PC-3 (cell line): Measurements from ENCODE around the gene CPEB3. TPM values are rescaled to one million over a fixed set of nuclear protein-coding genes. Genes with fewer than 3 reads are reported as not detected.

ENCODE experiments used
- ATAC-seq: fragments of 200-7000 bp; cut with Tn5 transposase; 2 replicates; pipeline ENCODE4 v1.9.1; 2020; ENCODE audit warnings: mild to moderate bottlenecking, moderate library complexity
- BruUV-seq: library from RNA; stranded (reverse); fragments of 400-500 nt; replicated peaks from 2 replicates; lab custom pipeline; 2021; lab: Mats Ljungman, UMichigan
- CTCF ChIA-PET: fragments of 300-600 bp; sonication (Branson Sonifier 250); formaldehyde crosslinking; loops from one replicate; lab custom pipeline; 2022; ENCODE audit warnings: antibody characterized with exemption; lab: Charles Lee
- POLR2A ChIA-PET: fragments of 300-600 bp; sonication (Branson Sonifier 250); formaldehyde crosslinking; loops from one replicate; lab custom pipeline; 2022; ENCODE audit warnings: antibody characterized with exemption; ENCODE audit not compliant: unreplicated experiment; lab: Charles Lee
- DNase-seq: peaks from one replicate; pipeline ENCODE4 v3.0.0-alpha.2; 2015
- H2AFZ ChIP-seq: fragments of 300-600 bp; sonication (generic); 2 replicates; pipeline ENCODE4 v1.6.0; 2016; ENCODE audit warnings: antibody characterized with exemption, low read length
- H3F3A ChIP-seq: fragments of 300-600 bp; sonication (generic); one replicate; pipeline ENCODE4 v1.6.0; 2017; ENCODE audit warnings: antibody characterized with exemption, low read length, control low read depth, mild to moderate bottlenecking; ENCODE audit not compliant: unreplicated experiment
- H3K27ac ChIP-seq: fragments of 300-600 bp; sonication (generic); 2 replicates; pipeline ENCODE4 v1.5.1; 2016; ENCODE audit warnings: mild to moderate bottlenecking, low read length
- H3K27me3 ChIP-seq: fragments of 300-600 bp; sonication (generic); 2 replicates; pipeline ENCODE4 v1.6.1; 2016; ENCODE audit warnings: low read length, mixed read lengths
- H3K36me3 ChIP-seq: fragments of 300-600 bp; sonication (generic); 2 replicates; pipeline ENCODE4 v1.6.1; 2016; ENCODE audit warnings: low read depth, mixed run types, low read length, mixed read lengths
- H3K4me1 ChIP-seq: fragments of 300-600 bp; sonication (generic); 2 replicates; pipeline ENCODE4 v1.5.1; 2016; ENCODE audit warnings: low read length; ENCODE audit not compliant: insufficient read depth
- H3K4me2 ChIP-seq: fragments of 300-600 bp; sonication (generic); 2 replicates; pipeline ENCODE4 v1.6.0; 2016; ENCODE audit warnings: low read length
- H3K4me3 ChIP-seq: fragments of 300-600 bp; sonication (generic); 2 replicates; pipeline ENCODE4 v1.5.1; 2016; ENCODE audit warnings: mild to moderate bottlenecking, low read length, mixed read lengths
- H3K79me2 ChIP-seq: fragments of 300-600 bp; sonication (generic); 2 replicates; pipeline ENCODE4 v1.6.1; 2017; ENCODE audit warnings: low read length, mixed read lengths
- H3K9ac ChIP-seq: fragments of 300-600 bp; sonication (generic); 2 replicates; pipeline ENCODE4 v1.6.0; 2016; ENCODE audit warnings: mild to moderate bottlenecking, low read length
- H3K9me2 ChIP-seq: fragments of 300-600 bp; sonication (generic); replicated peaks from 2 replicates; pipeline ENCODE4 v1.6.1; 2016; ENCODE audit warnings: mixed run types, low read length, mixed read lengths
- H3K9me3 ChIP-seq: fragments of 300-600 bp; sonication (generic); 2 replicates; pipeline ENCODE4 v1.6.1; 2016; ENCODE audit warnings: low read length, mixed read lengths
- H4K20me1 ChIP-seq: fragments of 300-600 bp; sonication (generic); 2 replicates; pipeline ENCODE4 v1.6.1; 2016; ENCODE audit warnings: low read length, mixed read lengths
- EZH2 ChIP-seq: fragments of 300-600 bp; sonication (generic); IDR thresholded peaks from one replicate; pipeline ENCODE4 v1.6.1; 2017; ENCODE audit warnings: antibody characterized with exemption, mild to moderate bottlenecking, low read length; ENCODE audit not compliant: unreplicated experiment
- EZH2phosphoT487 ChIP-seq: fragments of 300-600 bp; sonication (generic); IDR thresholded peaks from 2 replicates; pipeline ENCODE4 v1.6.1; 2018; ENCODE audit warnings: mild to moderate bottlenecking, antibody characterized with exemption, low read length, borderline replicate concordance
- intact Hi-C: fragments of 100-400 bp; cut with micrococcal nuclease; formaldehyde crosslinking; loops from 2 replicates; pipeline ENCODE4 v1.9.0; 2023
- total RNA-seq: library from RNA; depleted of rRNA; stranded (reverse); fragments of >200 nt; gene quantifications from 2 replicates; pipeline ENCODE4 v1.2.3, GENCODE V29; 2014
- TF ChIP-seq, protein P1 (sequence below): fragments of 300-600 bp; sonication (generic); conservative IDR thresholded peaks from 2 replicates; pipeline ENCODE4 v1.5.1; 2017; ENCODE audit warnings: antibody characterized with exemption, low read depth, mild to moderate bottlenecking, low read length

Gene CPEB3
- total RNA-seq, 1 experiment from 2014 or later: 0.80 TPM

DNA sequence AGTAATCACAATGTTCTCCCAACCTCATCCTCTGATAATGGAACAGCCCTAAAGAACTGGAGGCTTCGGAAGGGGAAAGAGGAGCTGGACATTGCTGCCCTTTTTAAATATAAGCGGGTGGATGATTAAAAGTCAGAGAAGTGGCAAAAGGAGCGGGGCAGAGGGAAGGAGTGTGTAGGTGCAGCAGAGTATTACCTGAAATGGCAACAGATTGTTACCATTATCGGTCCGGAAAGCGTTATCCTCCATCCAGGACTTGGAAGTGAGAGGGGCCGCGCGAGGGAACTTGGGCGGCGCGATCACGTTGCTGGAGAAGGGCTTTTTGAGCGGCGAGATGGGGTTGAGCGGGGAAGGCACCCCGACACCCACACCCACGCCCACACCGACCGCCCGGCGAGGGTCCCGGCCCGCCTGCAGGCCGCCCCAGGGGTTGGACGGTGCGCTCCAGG is 51.7 kb downstream of the CPEB3 start:
- Histone ChIP-seq H3K4me2 (peak overlapping the region; percentile 94), H2AFZ (peak overlapping the region; percentile 78)
- POLR2A ChIA-PET: interaction anchor here (0.6 to 1.0 kb wide), 4 partner anchors 15 to 52 kb away, joined by 3 to 14 read pairs (median 4); partner anchors contain the start of genes CPEB3 and MARCHF5

DNA sequence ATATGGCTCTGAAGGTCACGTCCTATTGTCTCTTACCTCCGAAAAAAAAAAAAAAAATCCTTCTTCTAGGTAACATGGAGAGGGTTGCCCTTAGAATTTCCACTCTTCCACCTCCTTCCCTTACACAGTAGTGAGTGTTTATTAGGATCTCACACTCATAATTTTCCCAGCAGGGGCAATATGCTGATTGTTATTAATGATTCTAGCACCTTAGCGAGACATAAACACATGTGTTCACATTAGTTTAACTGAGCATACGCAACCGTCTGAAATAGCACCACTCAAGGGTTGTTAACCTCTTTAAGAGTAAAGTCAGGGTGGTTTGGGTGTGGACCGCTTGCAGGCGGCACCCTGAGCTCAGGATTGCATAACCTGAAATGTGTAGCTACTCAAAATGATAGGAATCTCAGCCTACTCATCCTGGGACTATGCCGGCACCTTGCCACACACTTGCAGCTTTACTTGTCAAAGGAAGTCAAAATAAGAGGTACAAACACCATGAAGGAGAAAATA is 52.2 kb downstream of the CPEB3 start:
- ChIA-PET CTCF (interaction anchor here (0.8 to 1.0 kb wide), 2 partner anchors 53 to 54 kb away, joined by 3 to 5 read pairs; partner anchors contain the start of genes CPEB3 and MARCHF5), POLR2A (interaction anchor here (0.6 to 1.0 kb wide), 5 partner anchors 15 to 381 kb away, joined by 3 to 14 read pairs (median 6); partner anchors contain the start of genes CPEB3 and MARCHF5)
- Histone ChIP-seq H4K20me1 (no peaks in the 10 kb centered on the region), H3K9me2 (no peaks in the 10 kb centered on the region), H3K9me3 (no peaks in the 10 kb centered on the region), H3K36me3 (no peaks in the 10 kb centered on the region), H3K9ac (no peak overlapping the region), H3K27me3 (no peaks in the 10 kb centered on the region), H3K4me1 (peaks cover 31% of the 10 kb centered on the region), H2AFZ (peak overlapping the region; percentile 78), H3K4me2 (peak overlapping the region; percentile 94), H3K4me3 (peak overlapping the region; percentile 75), H3K79me2 (0 out of 2 replicates have a peak, but pooled peaks cover 8% of the 10 kb centered on the region), H3K27ac (peak overlapping the region; percentile 30), H3F3A (no peaks in the 10 kb centered on the region)
- intact Hi-C loops: loop anchor here (2.0 kb wide), 2 partner anchors 16 to 150 kb away; no protein-coding TSS in a partner anchor
- no TSS peak for BruUV-seq
- ATAC-seq: peak; percentile 60
- DNase-seq: peak; percentile 86
- TF ChIP-seq, protein P1, sequence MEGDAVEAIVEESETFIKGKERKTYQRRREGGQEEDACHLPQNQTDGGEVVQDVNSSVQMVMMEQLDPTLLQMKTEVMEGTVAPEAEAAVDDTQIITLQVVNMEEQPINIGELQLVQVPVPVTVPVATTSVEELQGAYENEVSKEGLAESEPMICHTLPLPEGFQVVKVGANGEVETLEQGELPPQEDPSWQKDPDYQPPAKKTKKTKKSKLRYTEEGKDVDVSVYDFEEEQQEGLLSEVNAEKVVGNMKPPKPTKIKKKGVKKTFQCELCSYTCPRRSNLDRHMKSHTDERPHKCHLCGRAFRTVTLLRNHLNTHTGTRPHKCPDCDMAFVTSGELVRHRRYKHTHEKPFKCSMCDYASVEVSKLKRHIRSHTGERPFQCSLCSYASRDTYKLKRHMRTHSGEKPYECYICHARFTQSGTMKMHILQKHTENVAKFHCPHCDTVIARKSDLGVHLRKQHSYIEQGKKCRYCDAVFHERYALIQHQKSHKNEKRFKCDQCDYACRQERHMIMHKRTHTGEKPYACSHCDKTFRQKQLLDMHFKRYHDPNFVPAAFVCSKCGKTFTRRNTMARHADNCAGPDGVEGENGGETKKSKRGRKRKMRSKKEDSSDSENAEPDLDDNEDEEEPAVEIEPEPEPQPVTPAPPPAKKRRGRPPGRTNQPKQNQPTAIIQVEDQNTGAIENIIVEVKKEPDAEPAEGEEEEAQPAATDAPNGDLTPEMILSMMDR: no peak

More for the DNA sequence above, 51.7 kb downstream of the CPEB3 start:
- H3F3A ChIP-seq: no peaks in the 10 kb centered on the region
- TSS peak; percentile 87 for BruUV-seq
- no peaks in the 10 kb centered on the region for H3K27me3 ChIP-seq
- H3K9ac ChIP-seq: peak overlapping the region; percentile 18; the same call in 1 of the 2 replicates
- no peaks in the 10 kb centered on the region for H3K9me3 ChIP-seq
- H3K4me3 ChIP-seq: peak overlapping the region; percentile 75
- peaks cover 33% of the 10 kb centered on the region for H3K4me1 ChIP-seq
- DNase-seq (no peak), ATAC-seq (peak; percentile 2; the same call in 1 of the 2 replicates)
- no peaks in the 10 kb centered on the region for H3K9me2 ChIP-seq
- no peaks in the 10 kb centered on the region for H4K20me1 ChIP-seq
- intact Hi-C loops: loop anchor here (2.0 kb wide), 2 partner anchors 16 to 150 kb away; no protein-coding TSS in a partner anchor
- H3K27ac ChIP-seq: 0 out of 2 replicates have a peak overlapping the region, but pooled peaks have one; percentile 12
- CTCF ChIA-PET: interaction anchor here (0.8 to 1.0 kb wide), 2 partner anchors 52 to 53 kb away, joined by 3 to 5 read pairs; partner anchors contain the start of genes CPEB3 and MARCHF5
- H3K36me3 ChIP-seq: no peaks in the 10 kb centered on the region
- H3K79me2 ChIP-seq: 0 out of 2 replicates have a peak, but pooled peaks cover 8% of the 10 kb centered on the region
- no peak for TF ChIP-seq EZH2phosphoT487
- no peak for TF ChIP-seq EZH2
- TF ChIP-seq, protein P1: no peak
